Mesodermal cell (in vitro differentiated cells): ENCODE data around the gene DNAJB8.
A peak's percentile ranks its signal among the peaks of the same experiment; 100 is the strongest.

Experiments used
- H3K27ac ChIP-seq: 2 replicates; pipeline ENCODE4 v1.7.0; 2013; ENCODE audit warnings: mild to moderate bottlenecking, low read depth, low read length, moderate library complexity; ENCODE audit not compliant: severe bottlenecking
- H3K36me3 ChIP-seq: 2 replicates; pipeline ENCODE4 v1.7.1; 2013; ENCODE audit warnings: mild to moderate bottlenecking, low read length, moderate library complexity; ENCODE audit not compliant: control insufficient read depth, insufficient read depth
- H3K4me1 ChIP-seq: one replicate; pipeline ENCODE4 v1.7.1; 2013; ENCODE audit warnings: mild to moderate bottlenecking, low read length; ENCODE audit not compliant: insufficient read depth, control insufficient read depth, poor library complexity, severe bottlenecking
- H3K4me3 ChIP-seq: 2 replicates; pipeline ENCODE4 v1.7.0; 2013; ENCODE audit warnings: low read length, control low read depth, mild to moderate bottlenecking; ENCODE audit not compliant: insufficient read depth, poor library complexity, severe bottlenecking; ENCODE audit errors: extremely low read depth
- H3K9me3 ChIP-seq: 2 replicates; pipeline ENCODE4 v1.7.1; 2013; ENCODE audit warnings: mild to moderate bottlenecking, low read length, moderate library complexity; ENCODE audit not compliant: control insufficient read depth
- WGBS, 2 experiments: methylation state at CpG; one replicate each; pipeline ENCODE4 v1.1.5; 2013; ENCODE audit warnings: missing lambda C conversion rate in 2 of 2; ENCODE audit not compliant: insufficient coverage in 2 of 2; 5-methylcytosine and 5-hydroxymethylcytosine counted together

DNAJB8 gene

GRCh38 chr3:128415773-128416577 is 50.7 kb downstream of the DNAJB8 start:
- Histone ChIP-seq H3K27ac (peak overlapping the region; percentile 18), H3K9me3 (peaks cover 8% of the 10 kb centered on the region), H3K36me3 (no peaks in the 10 kb centered on the region), H3K4me3 (no peak overlapping the region), H3K4me1 (peaks cover 43% of the 10 kb centered on the region)
- WGBS, 2 experiments: 90 to 96% methylated on average over 11 to 17 of the region's 19 CpGs

- Histone ChIP-seq H3K4me3 (no peak overlapping the region), H3K9me3 (peaks cover 8% of the 10 kb centered on the region), H3K36me3 (no peaks in the 10 kb centered on the region), H3K4me1 (peaks cover 45% of the 10 kb centered on the region), H3K27ac (no peak overlapping the region)
- 95 to 97% methylated on average over 12 to 15 of the region's 16 CpGs for WGBS, 2 experiments
These were observed 51.4 kb downstream of the DNAJB8 start for GRCh38 chr3:128415200-128415772.

- no peaks in the 10 kb centered on the region for H3K36me3 ChIP-seq
- H3K27ac ChIP-seq: no peak overlapping the region
- peaks cover 49% of the 10 kb centered on the region for H3K4me1 ChIP-seq
- 84 to 95% methylated on average over 22 to 23 of the region's 24 CpGs for WGBS, 2 experiments
- H3K4me3 ChIP-seq: no peak overlapping the region
- no peaks in the 10 kb centered on the region for H3K9me3 ChIP-seq
These were observed 53.1 kb downstream of the DNAJB8 start for GRCh38 chr3:128413413-128414205.

- WGBS, 2 experiments: 57 to 58% methylated on average over 8 of the region's 8 CpGs
- H3K36me3 ChIP-seq: no peaks in the 10 kb centered on the region
- H3K9me3 ChIP-seq: no peaks in the 10 kb centered on the region
- H3K4me1 ChIP-seq: peaks cover 49% of the 10 kb centered on the region
- peak overlapping the region; percentile 80 for H3K27ac ChIP-seq
- H3K4me3 ChIP-seq: no peak overlapping the region
These were observed 53.7 kb downstream of the DNAJB8 start for GRCh38 chr3:128413003-128413370.
